ENCODE measurements around the gene UBASH3A. TPM values are rescaled to one million over a fixed set of nuclear protein-coding genes. Genes with fewer than 3 reads are reported as not detected.

UBASH3A gene
- total RNA-seq, 1 donor from 2014 or later = not detected

- DNase-seq = peak; percentile 9
- Mint-ChIP-seq H3K9me3 (ENCODE audit: unreplicated experiment) (peaks cover 3% of the 10 kb centered on the region), H3K27me3 (ENCODE audit: unreplicated experiment) (peaks cover 1% of the 10 kb centered on the region), H3K4me3 (ENCODE audit: unreplicated experiment) (no peak overlapping the region), H3K36me3 (ENCODE audit: unreplicated experiment) (peaks cover 14% of the 10 kb centered on the region), H3K4me1 (ENCODE audit: low read depth, unreplicated experiment) (peaks cover 6% of the 10 kb centered on the region), H3K27ac (ENCODE audit: unreplicated experiment) (no peak overlapping the region)
- no peak for TF ChIP-seq CTCF (IDR thresholded peaks at IDR 0.05; ENCODE audit: partially characterized antibody, unreplicated experiment)
Measured at GRCh38 chr21:42384156-42384945, 19.4 kb upstream of the UBASH3A start.

- no peak for DNase-seq
- peaks cover 6% of the 10 kb centered on the region for H3K4me1 Mint-ChIP-seq (ENCODE audit: low read depth, unreplicated experiment)
- H3K27me3 Mint-ChIP-seq (ENCODE audit: unreplicated experiment) = peaks cover 1% of the 10 kb centered on the region
- no peak overlapping the region for H3K4me3 Mint-ChIP-seq (ENCODE audit: unreplicated experiment)
- peaks cover 3% of the 10 kb centered on the region for H3K9me3 Mint-ChIP-seq (ENCODE audit: unreplicated experiment)
- H3K27ac Mint-ChIP-seq (ENCODE audit: unreplicated experiment) = no peak overlapping the region
- H3K36me3 Mint-ChIP-seq (ENCODE audit: unreplicated experiment) = peaks cover 14% of the 10 kb centered on the region
- TF ChIP-seq CTCF (IDR thresholded peaks at IDR 0.05; ENCODE audit: partially characterized antibody, unreplicated experiment) = no peak
Measured at GRCh38 chr21:42384989-42385388, 18.7 kb upstream of the UBASH3A start.

GRCh38 chr21:42385619-42386018 lies 18.1 kb upstream of the UBASH3A start:
- Mint-ChIP-seq H3K36me3 (ENCODE audit: unreplicated experiment) (peaks cover 14% of the 10 kb centered on the region), H3K4me3 (ENCODE audit: unreplicated experiment) (no peak overlapping the region), H3K4me1 (ENCODE audit: low read depth, unreplicated experiment) (peaks cover 6% of the 10 kb centered on the region), H3K27ac (ENCODE audit: unreplicated experiment) (no peak overlapping the region), H3K27me3 (ENCODE audit: unreplicated experiment) (peaks cover 1% of the 10 kb centered on the region), H3K9me3 (ENCODE audit: unreplicated experiment) (peaks cover 5% of the 10 kb centered on the region)
- no peak for DNase-seq
- TF ChIP-seq CTCF (IDR thresholded peaks at IDR 0.05; ENCODE audit: partially characterized antibody, unreplicated experiment) = no peak

- peaks cover 6% of the 10 kb centered on the region for H3K9me3 Mint-ChIP-seq (ENCODE audit: unreplicated experiment)
- no peak overlapping the region for H3K4me3 Mint-ChIP-seq (ENCODE audit: unreplicated experiment)
- no peak for TF ChIP-seq CTCF (IDR thresholded peaks at IDR 0.05; ENCODE audit: partially characterized antibody, unreplicated experiment)
- H3K4me1 Mint-ChIP-seq (ENCODE audit: low read depth, unreplicated experiment) = peaks cover 6% of the 10 kb centered on the region
- H3K36me3 Mint-ChIP-seq (ENCODE audit: unreplicated experiment) = peaks cover 14% of the 10 kb centered on the region
- DNase-seq = peak; percentile 2
- no peak overlapping the region for H3K27ac Mint-ChIP-seq (ENCODE audit: unreplicated experiment)
- peaks cover 1% of the 10 kb centered on the region for H3K27me3 Mint-ChIP-seq (ENCODE audit: unreplicated experiment)
Measured at GRCh38 chr21:42386034-42386591, 17.6 kb upstream of the UBASH3A start.

- Mint-ChIP-seq H3K4me1 (ENCODE audit: low read depth, unreplicated experiment) (peaks cover 12% of the 10 kb centered on the region), H3K9me3 (ENCODE audit: unreplicated experiment) (peaks cover 6% of the 10 kb centered on the region), H3K36me3 (ENCODE audit: unreplicated experiment) (peaks cover 14% of the 10 kb centered on the region), H3K27ac (ENCODE audit: unreplicated experiment) (no peak overlapping the region), H3K4me3 (ENCODE audit: unreplicated experiment) (no peak overlapping the region), H3K27me3 (ENCODE audit: unreplicated experiment) (peaks cover 1% of the 10 kb centered on the region)
- no peak for TF ChIP-seq CTCF (IDR thresholded peaks at IDR 0.05; ENCODE audit: partially characterized antibody, unreplicated experiment)
- peak; percentile 9 for DNase-seq
Measured at GRCh38 chr21:42387164-42387563, 16.5 kb upstream of the UBASH3A start.
